NCI-H1417 treated with DMSO at 0.1 percent for 48 hours (cell line): ENCODE results near the gene NATD1.

Experiments used
- DNase-seq: peaks from one replicate; lab custom pipeline; 2025; lab: John Stamatoyannopoulos, UW

Gene NATD1

DNA sequence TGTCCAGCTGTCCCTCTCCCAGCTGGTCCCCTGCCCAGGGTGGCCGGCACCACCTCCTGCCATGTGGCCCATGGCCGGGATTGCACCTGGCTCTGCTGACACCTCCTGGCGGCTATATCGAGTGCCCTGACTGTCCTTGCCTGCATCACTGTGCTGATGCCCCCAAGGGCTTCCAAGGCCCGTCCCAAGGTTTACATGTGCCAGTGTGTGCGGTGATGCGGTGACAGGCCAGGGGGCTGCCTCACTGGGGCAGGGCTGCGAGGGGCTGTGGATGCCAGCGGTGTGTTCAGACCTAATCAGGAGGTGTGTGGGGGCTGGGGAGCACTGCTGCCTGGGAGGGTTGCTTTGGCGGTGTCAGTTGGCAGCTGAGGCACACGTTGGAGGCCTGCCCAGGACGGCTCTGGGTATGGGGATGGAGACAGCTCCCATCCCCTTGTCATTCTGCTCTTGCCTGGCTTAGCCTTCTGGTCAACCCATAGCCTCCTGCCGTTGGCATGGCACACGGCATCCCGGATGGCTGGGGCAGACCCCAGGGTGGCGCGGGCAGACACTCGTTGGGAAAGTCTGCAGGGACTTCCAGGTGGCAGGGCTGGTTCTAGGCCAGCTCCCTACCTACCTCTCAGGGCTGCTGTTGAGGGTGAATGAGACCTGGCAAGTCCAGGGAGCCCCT lies 36.8 kb upstream of the NATD1 start:
- DNase-seq: no peak

DNA sequence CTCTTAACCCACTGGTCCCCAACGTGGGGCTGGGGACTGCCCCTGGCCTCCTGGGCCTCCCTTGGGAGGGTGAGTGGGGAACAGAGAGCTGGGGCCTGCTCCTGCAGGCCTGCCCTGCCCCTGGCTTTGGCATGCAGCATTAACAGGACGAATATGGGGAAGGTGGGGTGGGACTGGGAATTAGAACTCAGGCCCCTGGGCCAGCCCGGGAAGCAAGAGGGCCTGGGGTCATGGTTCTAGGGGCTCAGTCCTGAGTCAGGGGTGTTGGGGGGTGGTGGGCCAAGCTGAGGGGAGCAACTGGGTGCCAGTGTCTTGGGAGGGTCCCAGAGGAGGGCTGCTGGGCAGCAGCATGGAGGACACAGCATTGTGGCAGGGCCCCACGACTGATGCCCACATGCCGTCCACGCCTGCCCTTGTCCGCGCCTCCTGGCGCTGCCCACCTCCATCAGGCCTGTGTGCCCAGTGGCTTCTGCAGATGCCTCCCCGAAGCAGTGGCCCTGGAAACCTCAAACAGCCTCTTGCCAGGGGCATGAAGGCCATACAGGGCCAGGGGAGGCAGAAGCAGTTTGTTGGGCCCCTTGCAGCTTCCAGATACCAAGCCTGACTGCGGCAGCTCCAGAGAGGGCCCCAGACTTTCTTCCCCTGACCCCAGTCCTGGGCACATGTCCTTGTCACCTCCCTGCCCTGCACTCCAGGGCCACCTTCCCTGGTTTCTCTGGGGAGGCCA lies 36.1 kb upstream of the NATD1 start:
- no peak for DNase-seq

DNA sequence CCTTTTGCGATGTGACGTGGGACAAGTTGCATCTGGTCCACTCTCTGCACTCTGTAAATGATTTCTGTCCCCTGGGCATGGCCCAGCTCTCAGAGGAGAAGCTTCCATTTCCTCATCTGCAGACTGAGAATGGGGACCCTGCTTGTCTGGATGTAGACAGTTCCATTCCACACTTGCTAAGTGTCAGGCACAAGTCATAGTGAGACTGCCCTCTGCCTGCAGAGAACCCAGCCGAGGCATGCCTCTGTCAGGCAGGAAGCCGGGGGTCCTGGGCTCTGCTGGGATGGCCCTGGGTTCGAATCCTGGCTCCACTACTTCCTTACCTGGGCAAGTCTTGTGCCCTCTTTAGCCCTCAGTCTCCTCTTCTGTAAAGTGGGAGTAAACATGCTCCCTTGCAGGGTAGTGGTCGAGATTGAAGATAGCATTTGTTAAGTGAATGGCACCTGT lies 35.4 kb upstream of the NATD1 start:
- no peak for DNase-seq

DNA sequence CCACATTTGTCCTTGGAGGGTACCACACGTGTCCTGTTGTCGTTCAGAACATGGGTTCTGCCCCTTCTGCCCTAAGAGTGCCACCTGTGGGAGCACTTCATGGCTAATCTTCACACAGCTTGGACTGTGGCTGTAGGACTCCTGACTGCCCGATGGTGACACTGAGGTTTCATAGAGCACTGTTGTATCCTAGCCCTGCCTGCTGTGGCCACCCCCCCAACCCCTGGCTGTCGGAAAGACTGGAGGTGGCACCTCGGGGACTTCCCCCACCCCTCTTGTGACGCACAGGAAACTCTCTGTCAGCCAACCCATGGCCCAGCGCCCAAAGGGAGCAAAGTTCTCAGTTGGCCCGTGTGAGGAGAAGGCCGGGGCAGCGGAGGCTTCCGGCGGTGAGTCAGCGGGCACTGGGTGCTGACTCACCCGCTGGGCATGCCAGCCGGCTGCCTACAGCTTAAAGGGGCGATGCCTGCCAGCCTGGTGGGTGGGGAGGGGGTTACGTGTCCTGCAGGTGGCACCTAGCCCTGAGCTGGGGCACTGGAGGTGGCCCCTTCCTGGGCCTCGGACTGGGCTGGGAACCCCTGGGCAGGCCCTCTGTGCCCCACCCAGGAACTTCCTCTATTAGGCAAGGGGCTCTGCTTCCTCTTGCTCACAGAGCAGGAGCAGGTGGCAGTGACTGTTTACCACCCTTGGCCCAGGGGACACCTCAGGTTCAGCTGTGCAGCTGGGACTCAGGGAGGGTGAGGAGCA lies 34.7 kb upstream of the NATD1 start:
- no peak for DNase-seq

DNA sequence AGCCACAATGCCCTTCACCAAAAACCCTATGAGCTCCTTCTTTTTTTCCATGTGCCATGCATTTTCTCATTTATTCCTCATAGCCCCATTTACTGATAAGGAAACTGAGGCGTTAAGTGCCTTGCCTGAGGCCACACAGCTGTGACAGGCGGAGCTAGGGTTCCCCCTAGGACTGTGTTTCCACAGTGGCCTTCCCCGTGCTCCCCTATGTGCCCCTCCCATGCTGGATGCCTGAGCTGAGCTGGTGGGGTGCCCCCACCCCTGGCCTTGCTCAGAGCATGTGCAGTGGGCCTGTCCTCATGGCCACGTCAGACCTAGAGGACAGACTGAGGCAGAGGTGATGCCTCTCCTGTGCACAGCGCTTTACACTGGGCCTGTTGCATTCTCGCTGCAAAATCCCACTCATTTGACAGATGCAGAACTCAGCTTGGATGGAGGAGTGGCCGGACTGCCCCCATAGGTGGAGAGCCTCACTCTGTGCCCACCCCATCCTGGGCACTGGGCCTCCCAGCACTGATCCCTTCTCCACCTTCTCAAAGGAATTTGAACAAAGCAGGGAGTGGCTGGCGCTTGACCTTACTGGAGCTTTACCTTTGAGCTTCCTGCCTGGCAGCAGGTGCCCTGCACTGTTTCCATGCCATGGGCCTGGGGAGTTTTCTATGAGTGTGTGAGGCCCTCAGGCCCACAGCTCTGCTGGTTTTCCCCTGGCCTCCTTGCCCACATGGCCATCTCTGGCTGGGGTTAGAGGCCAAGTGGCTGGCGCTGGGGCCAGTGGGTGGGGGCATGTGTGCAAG lies 33.9 kb upstream of the NATD1 start:
- DNase-seq: no peak

DNA sequence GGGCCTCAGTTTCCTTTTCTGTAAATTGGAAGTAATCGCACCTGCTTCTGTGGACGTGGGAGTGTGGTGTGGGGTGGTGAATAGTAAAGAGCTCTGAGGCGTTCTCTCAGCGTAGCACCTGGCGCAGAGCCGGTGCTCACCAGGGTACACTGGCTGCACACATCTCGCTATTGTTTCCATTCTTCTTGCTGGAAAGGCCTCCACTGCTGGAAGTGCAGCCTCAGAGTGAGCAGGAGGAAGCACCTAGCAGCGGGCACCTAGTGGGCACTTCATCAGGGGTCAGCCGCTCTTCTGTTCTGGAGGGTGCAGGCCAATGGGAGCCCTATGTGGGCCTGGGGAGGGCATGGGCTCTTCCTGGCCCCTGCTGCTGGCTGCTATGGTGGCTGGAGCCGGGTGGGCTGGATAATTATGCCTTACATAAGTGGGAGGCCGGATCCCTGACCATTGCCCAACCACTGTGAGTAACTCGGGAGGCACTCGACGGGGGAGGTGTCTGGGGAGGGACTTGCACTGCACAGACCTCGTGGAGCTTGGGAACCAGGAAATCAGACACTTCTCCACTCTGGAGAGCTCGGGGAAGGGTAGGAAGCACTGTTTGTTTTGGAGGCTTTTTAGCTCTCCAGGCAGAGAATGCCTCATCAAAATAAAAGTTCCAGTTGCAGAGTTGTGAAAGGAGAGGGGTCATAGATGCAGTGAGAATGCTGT lies 33.0 kb upstream of the NATD1 start:
- no peak for DNase-seq

DNA sequence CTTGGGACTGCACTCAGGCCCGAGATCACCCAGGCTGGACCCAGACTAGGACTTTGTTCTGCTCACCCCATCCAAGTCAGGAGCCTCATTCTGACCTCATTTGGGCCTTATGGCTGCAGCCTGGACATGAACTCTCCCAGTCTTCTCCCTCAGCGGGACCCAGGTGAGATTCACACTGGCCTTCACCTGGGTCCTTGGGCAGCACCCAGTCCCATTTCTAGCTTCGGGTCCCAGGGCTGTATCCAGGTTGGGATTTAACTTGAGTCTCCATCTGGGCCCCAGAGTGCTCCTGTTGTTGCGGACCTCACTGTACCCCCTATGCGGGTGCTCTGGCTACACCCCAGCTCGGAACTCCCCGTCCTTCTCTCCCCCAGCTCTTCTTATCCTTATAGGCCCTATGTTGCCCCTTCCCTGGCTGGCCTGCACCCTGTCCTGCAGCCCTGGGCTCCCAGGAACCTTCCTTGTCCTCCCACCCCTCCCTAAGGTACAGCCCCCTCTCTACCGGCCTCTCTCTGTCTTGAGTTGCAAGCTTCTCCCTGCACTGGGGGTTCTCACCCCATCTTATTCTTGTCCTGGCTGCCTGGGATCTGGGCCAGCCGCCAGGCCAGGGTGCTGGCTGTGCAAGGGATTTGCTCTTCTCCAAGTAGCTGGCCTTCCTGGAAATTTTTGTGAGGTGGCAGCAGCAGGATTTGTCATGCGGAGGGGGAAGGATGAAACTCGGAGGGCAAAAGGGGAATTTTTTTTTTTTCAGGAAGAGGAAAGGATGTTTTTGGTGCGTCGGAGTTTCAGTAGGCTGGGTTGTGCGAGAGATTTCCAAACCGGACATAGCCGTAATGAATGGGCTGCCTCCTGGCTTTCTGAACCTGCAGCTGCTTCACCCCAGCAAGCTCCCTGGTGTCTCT lies 32.2 kb upstream of the NATD1 start:
- DNase-seq: no peak

DNA sequence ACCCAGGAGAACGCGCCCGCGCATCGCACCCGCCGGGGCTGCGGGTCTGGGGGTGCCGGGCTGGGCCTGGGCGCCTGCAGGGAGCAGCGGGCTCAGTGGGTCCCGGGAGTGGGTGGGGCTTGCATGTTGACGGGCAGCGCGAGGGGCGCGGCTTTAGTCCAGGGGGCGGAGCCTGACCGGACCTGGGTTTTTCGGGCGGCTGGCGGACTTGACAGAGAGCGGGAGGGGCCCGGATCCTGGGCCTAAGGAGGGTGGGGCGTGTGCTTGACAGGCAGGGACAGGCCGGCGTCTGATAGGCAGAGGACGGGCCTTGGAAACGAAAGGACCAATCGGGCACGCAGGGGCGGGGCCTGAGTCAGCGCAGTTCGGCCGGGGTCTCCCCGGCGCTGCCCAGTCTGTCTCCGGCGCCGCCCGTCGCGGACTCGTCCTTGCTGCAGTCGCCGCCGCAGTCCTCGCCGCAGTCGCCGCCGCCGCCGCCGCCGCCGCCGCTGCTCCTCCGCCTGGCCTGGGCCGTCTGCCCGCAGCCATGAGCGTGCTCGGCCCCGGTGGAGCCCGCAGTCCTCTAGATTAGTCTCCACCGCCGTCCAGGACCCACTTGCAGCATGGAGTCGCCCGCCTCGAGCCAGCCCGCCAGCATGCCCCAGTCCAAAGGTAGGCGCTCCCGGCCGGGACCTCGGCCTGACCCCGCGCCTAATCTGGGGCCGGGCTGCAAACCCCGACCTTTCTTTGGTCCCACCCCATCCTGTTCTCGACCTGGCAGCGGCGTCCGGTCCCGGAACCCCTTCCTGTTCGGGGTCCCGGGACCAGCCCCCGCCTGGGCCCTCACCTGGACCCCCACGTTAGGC lies 31.3 kb upstream of the NATD1 start, which contains the start of gene MAP2K3:
TSS of gene MAP2K3 (plus strand) at position 393 of the 845 bp plus-strand sequence. CDS start at position 603, 210 bp downstream.
- peak; percentile 73 for DNase-seq

DNA sequence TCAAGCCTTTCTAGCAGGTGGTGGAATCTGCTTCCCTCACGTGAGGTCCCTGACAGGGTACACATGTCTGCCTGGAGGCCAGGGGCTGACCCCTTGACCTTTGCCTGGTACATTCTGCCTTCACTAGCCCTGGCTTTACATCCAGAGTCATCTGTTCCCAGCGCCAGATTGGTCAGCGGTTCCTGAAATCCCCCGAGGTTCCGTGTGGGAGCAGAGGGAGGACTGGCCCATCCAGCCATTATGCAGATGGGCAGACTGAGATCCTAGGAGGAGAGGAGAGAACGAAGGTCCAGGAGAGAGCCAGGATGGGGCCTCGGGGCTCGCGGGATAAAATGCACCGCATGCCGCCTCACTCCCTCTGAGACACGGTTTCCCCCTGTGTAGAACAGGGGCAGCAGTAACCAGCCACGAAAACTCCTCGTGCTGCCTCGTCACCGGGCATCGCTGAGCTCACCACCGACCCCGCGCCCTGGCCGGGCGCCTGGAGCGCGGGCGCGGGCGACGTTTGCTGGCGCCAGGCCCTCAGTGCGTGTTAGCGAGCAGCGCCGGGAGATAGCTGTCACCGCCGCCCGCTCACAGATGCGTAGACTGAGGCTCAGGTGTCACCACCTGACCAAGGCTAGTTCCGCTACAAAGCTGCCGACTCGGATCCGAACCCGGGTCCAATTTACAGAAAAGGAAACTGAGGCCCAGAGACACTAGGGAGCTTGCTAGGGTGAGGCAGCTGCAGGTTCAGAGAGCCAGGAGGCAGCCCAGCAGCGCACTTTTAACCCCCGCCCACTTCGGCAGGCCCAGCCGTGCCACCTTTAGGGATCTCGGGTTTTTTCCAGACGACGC lies 30.5 kb upstream of the NATD1 start:
- no peak for DNase-seq

DNA sequence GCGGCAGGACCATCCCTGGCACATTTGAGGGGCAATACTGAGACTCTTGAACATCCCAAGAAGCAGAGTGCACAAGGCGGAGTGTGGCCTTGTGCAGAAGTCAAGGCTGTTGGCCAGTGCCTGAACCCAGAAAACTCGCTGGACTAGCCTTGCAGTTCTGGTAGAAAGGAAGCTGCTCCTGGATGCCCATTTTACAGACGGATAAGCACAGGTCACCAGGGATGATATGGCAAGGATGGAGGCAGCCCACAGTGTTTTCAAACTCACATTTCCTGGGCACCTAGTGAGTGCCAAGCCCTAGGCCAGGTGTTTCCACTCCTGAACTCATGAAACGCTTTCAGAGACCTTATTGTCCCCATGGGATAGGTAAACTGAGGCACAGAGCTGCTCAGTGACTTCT lies 29.6 kb upstream of the NATD1 start:
- DNase-seq: no peak

DNA sequence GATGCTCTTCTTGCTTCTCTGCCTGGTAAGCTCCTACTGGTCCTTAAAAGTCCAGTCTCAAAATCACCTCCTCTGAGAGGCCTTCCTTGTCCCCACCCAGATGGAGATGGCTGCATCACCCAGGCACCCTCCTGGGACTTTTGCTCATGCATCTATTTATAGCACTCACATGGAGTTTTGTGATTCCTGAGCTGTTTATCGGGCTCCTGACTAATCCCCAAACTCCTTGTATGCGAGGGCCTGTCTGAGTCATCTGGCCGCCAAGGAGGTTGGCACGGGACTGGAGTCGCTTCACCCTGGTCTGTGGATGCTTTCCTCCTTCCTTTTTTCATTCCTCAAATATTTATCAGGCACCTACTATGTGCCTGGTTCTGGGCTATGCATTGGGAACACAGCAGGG lies 29.0 kb upstream of the NATD1 start:
- no peak for DNase-seq

DNA sequence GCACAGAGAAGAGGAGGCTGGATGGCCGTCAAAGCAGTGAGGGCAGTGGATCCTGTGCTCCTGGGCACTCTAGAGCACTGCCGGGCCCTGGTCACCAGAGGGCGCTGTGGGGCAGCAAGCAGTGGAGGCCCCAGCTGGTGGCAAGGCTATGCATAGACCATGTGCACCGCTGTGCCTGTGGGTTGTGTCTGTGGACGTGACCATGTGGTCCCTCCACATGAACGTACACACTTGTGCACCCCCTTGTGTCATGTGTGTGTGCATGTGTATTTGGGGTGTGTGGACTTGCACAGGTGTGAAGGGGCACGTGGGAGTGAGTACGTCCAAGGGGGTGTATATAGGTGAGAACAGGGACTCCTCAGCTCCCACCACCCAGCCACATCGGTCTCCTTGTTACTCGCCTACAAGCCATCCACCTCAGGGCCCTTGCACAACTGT lies 26.9 kb upstream of the NATD1 start:
- DNase-seq: no peak

DNA sequence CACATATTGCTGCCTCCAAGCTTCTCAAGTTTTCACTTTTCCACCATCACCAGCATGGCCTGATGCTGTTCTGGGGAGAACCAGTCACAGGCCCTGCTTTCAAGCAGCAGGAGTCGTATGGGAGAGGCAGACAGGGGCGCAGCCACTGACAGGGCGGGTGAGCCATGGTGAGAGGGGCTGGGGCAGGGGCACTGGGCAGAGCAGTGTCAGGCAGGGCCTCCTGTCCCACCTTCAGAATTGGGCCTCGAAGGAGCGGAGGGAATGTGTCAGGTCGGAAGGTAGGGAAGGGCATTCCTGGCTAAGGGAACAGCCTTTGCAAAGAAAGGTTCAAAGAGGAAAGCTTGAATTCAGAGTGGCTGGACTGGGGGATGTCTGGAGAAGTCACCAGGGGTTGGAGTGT lies 26.4 kb upstream of the NATD1 start:
- no peak for DNase-seq

DNA sequence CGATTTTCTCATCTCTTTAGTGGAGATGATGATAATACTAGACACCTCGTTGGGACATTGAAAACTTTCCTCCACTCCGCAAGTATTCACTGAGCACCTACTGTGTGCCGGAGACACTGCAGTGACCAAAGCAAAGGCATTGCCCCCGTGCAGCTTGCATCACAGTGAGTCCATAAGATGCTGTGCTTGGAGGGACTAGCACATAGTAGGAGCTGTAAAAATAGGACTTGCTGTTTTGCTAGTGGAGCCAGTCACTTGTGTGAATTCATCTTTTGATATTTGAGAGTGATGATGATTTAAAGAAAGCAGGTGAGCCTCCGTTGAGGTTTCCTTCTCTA lies 26.0 kb upstream of the NATD1 start:
- no peak for DNase-seq

DNA sequence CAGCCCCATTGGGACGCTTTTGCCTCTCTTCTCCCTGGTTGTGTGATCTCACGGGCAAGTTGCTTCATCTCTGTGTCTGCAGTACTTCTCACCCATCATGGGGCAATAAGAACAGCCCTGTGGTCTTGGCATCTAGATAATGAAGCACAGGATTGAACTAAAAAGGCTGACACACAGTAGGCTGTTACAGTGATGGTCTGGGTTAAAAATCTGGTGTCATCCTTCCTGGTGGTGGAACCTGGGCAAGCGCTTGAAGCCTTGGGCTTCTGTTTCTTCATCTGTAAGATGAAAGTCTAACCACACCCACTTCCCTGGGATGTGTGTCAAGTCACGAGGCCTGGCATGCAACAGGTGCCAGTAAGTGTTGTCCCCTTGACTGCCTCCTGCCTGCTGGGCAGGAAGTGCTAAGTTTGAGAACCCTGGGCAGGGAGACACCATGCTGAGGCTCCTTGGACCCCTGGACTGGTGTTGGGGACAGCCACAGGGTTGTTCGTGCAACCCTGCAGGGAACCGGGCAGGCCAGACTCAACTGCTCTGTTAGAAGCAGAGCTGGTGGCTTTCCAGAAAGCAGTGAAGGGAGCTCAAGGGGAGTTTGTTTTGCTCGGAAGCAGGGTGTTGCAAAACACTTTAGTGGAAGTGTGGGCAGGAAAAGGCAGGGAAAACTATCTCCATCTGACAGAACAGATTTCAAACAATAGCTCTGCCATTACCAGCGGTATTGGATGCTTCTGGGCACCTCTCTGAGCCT lies 25.4 kb upstream of the NATD1 start:
- DNase-seq: no peak

DNA sequence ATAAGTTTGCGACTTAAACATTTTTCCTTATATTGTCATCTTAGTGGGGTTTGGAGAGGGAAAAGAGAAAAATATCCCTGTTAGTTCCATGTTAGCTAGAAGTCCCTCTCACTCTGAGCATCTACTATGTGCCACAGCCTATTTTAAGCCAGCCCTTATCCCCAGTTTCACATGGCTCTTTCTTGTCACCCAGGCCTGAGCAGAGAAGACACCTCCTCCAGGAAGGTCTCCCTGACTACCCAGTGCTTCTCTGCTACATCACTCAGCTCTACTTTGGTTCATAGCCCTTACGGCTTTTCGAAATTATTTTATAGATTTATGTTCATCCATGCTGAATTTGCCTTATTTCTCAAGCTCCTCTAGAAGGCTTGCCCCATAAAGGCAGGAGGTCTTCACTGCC lies 24.1 kb upstream of the NATD1 start:
- DNase-seq: no peak

DNA sequence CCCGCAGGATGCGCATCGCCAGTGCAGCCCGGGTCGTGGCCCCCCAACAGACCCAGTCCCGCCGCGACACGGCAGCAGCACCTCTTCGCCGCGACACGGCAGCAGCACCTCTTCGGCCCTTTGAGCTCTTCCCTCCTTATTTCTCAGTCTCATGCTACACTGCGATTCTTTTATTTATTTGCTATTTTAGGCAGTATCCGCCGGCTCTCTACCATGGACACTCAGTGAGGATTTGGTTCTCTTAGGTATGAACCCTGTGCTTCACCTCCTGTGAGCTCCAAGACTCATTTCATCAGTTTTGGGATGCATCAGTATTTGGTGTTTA lies 23.0 kb upstream of the NATD1 start:
- no peak for DNase-seq
